ENCODE results near the gene MVD. TPM values are rescaled to one million over a fixed set of nuclear protein-coding genes. Genes with fewer than 3 reads are reported as not detected.

Gene MVD
- total and polyA plus RNA-seq, 2 of the 13 experiments (the other 11 are each of a cell fraction or from before 2014, with no cell fraction given) = 28.1 to 187 TPM

DNA sequence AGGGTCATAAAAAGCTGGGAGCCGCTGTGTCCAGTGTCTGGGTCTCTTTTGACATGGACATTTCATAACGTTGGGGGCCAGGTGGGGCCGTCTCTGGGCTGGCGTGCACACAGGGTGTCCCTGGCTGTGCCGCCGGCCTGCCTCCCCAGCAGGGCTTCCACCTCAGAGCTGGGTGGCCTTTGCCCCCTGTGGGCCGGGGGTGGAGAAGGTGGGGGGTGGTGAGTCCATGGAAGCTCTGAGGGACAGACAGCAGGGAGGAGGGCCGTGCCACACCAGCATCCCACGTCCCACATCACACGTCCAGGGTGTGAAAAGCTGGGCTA, 24.3 kb upstream of the MVD start (continued):
- TF ChIP-seq, protein P1, sequence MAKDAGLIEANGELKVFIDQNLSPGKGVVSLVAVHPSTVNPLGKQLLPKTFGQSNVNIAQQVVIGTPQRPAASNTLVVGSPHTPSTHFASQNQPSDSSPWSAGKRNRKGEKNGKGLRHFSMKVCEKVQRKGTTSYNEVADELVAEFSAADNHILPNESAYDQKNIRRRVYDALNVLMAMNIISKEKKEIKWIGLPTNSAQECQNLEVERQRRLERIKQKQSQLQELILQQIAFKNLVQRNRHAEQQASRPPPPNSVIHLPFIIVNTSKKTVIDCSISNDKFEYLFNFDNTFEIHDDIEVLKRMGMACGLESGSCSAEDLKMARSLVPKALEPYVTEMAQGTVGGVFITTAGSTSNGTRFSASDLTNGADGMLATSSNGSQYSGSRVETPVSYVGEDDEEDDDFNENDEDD (CRISPR knock-in tag; IDR thresholded peaks at IDR 0.05; ENCODE audit: borderline replicate concordance) = no peak
- TF ChIP-seq MEIS2 (CRISPR knock-in tag; IDR thresholded peaks at IDR 0.05) (no peak), RNF2 (conservative IDR thresholded peaks at IDR 0.05; ENCODE audit: low read depth) (no peak), KDM2A (CRISPR knock-in tag; IDR thresholded peaks at IDR 0.05; ENCODE audit: borderline replicate concordance, low read depth) (no peak), RXRA (CRISPR knock-in tag; IDR thresholded peaks at IDR 0.05) (no peak), ZNF264 (CRISPR knock-in tag; IDR thresholded peaks at IDR 0.05) (no peak), ATF7 (IDR thresholded peaks at IDR 0.05) (no peak), ATF7 (CRISPR knock-in tag; IDR thresholded peaks at IDR 0.05) (no peak), SP4 (CRISPR knock-in tag; IDR thresholded peaks at IDR 0.05) (no peak), PHF20 (CRISPR knock-in tag; IDR thresholded peaks at IDR 0.05) (0 out of 2 replicates have a peak, but pooled peaks have one; percentile 47), PPARG (CRISPR knock-in tag; conservative IDR thresholded peaks at IDR 0.05) (no peak), CCDC6 (CRISPR knock-in tag; IDR thresholded peaks at IDR 0.05) (no peak), CC2D1A (CRISPR knock-in tag; IDR thresholded peaks at IDR 0.05) (no peak), NONO (IDR thresholded peaks at IDR 0.05) (no peak), NONO (CRISPR knock-in tag; conservative IDR thresholded peaks at IDR 0.05) (0 out of 2 replicates have a peak, but pooled peaks have one; percentile 47), ZIK1 (CRISPR knock-in tag; IDR thresholded peaks at IDR 0.05; ENCODE audit: borderline replicate concordance, low read depth) (0 out of 2 replicates have a peak, but pooled peaks have one; percentile 56), ZNF256 (CRISPR knock-in tag; conservative IDR thresholded peaks at IDR 0.05) (no peak), GATAD2A (CRISPR knock-in tag; IDR thresholded peaks at IDR 0.05) (peak; percentile 41), ATF1 (CRISPR knock-in tag; IDR thresholded peaks at IDR 0.05) (no peak), SETDB1 (CRISPR knock-in tag; IDR thresholded peaks at IDR 0.05; ENCODE audit: borderline replicate concordance) (no peak), HNF4A (CRISPR knock-in tag; IDR thresholded peaks at IDR 0.05) (peak; percentile 53), REL (CRISPR knock-in tag; conservative IDR thresholded peaks at IDR 0.05) (no peak), SNRNP70 (IDR thresholded peaks at IDR 0.05; ENCODE audit: low read depth, low read length) (no peak), IRX3 (CRISPR knock-in tag; IDR thresholded peaks at IDR 0.05; ENCODE audit: borderline replicate concordance, low read depth) (no peak), ARHGAP35 (CRISPR knock-in tag; IDR thresholded peaks at IDR 0.05; ENCODE audit: borderline replicate concordance) (no peak; the same call in 1 of the 2 replicates), ESRRA (CRISPR knock-in tag; IDR thresholded peaks at IDR 0.05; ENCODE audit: low read depth) (no peak)
- TF ChIP-seq, protein P2, sequence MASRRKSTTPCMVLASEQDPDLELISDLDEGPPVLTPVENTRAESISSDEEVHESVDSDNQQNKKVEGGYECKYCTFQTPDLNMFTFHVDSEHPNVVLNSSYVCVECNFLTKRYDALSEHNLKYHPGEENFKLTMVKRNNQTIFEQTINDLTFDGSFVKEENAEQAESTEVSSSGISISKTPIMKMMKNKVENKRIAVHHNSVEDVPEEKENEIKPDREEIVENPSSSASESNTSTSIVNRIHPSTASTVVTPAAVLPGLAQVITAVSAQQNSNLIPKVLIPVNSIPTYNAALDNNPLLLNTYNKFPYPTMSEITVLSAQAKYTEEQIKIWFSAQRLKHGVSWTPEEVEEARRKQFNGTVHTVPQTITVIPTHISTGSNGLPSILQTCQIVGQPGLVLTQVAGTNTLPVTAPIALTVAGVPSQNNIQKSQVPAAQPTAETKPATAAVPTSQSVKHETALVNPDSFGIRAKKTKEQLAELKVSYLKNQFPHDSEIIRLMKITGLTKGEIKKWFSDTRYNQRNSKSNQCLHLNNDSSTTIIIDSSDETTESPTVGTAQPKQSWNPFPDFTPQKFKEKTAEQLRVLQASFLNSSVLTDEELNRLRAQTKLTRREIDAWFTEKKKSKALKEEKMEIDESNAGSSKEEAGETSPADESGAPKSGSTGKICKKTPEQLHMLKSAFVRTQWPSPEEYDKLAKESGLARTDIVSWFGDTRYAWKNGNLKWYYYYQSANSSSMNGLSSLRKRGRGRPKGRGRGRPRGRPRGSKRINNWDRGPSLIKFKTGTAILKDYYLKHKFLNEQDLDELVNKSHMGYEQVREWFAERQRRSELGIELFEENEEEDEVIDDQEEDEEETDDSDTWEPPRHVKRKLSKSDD (CRISPR knock-in tag; IDR thresholded peaks at IDR 0.05; ENCODE audit: low read depth) = 0 out of 2 replicates have a peak, but pooled peaks have one; percentile 26
- TF ChIP-seq, protein P3, sequence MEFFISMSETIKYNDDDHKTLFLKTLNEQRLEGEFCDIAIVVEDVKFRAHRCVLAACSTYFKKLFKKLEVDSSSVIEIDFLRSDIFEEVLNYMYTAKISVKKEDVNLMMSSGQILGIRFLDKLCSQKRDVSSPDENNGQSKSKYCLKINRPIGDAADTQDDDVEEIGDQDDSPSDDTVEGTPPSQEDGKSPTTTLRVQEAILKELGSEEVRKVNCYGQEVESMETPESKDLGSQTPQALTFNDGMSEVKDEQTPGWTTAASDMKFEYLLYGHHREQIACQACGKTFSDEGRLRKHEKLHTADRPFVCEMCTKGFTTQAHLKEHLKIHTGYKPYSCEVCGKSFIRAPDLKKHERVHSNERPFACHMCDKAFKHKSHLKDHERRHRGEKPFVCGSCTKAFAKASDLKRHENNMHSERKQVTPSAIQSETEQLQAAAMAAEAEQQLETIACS (CRISPR knock-in tag; IDR thresholded peaks at IDR 0.05) = no peak
- TF ChIP-seq, protein P4, sequence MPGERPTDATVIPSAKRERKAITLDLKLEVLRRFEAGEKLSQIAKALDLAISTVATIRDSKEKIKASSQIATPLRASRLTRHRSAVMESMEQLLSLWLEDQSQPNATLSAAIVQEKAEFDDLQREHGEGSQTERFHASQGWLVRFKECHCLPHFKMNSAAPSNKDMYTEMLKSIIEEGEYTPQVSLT (CRISPR knock-in tag; IDR thresholded peaks at IDR 0.05; ENCODE audit: borderline replicate concordance, low read depth) = no peak

All from HepG2 (cell line).